ENCODE measurements around the gene CIRBP. TPM values are rescaled to one million over a fixed set of nuclear protein-coding genes. Genes with fewer than 3 reads are reported as not detected.

Gene CIRBP
- total RNA-seq, 2 donors from 2014 or later = 282 to 301 TPM

GRCh38 chr19:1239420-1239795 is 29.7 kb upstream of the CIRBP start:
- no peaks in the 10 kb centered on the region for H3K27me3 Mint-ChIP-seq (ENCODE audit: insufficient read depth)
- Histone ChIP-seq H3K27ac (ENCODE audit: low read depth, low read length) (no peak overlapping the region), H3K27me3 (ENCODE audit: control insufficient read depth, insufficient read depth, low read length, poor library complexity, severe bottlenecking) (no peaks in the 10 kb centered on the region), H3K9ac (ENCODE audit: extremely low read depth, low read length, poor library complexity, severe bottlenecking) (no peak overlapping the region), H3K9me3 (ENCODE audit: control insufficient read depth, low read length) (no peaks in the 10 kb centered on the region), H3K4me1 (ENCODE audit: control insufficient read depth, insufficient read depth, low read length) (no peaks in the 10 kb centered on the region), H3K4me3 (ENCODE audit: low read length) (peak overlapping the region; percentile 67), H3K36me3 (ENCODE audit: control insufficient read depth, insufficient read depth, low read length) (peaks cover 3% of the 10 kb centered on the region)
- H3K36me3 Mint-ChIP-seq (ENCODE audit: low read depth) = no peaks in the 10 kb centered on the region
- 91 to 94% methylated on average over 6 to 11 of the region's 11 CpGs for WGBS, 2 experiments (ENCODE audit: insufficient coverage in 1 of 2, insufficient read length in 1 of 2)
- peaks cover 9% of the 10 kb centered on the region for H3K4me1 Mint-ChIP-seq
- peak overlapping the region; percentile 85 for H3K27ac Mint-ChIP-seq
- peak overlapping the region; percentile 76 for H3K4me3 Mint-ChIP-seq
- DNase-seq = no peak
- TF ChIP-seq CTCF (conservative IDR thresholded peaks at IDR 0.05) = no peak
- H3K9me3 Mint-ChIP-seq = no peaks in the 10 kb centered on the region

- WGBS, 2 experiments (ENCODE audit: insufficient coverage in 1 of 2, insufficient read length in 1 of 2) = 5 to 12% methylated on average over 26 to 80 of the region's 84 CpGs
- peak overlapping the region; percentile 85 for H3K27ac Mint-ChIP-seq
Observed at GRCh38 chr19:1239796-1240737, 29.1 kb upstream of the CIRBP start.

GRCh38 chr19:1240925-1241324 is 28.2 kb upstream of the CIRBP start:
- TF ChIP-seq CTCF (conservative IDR thresholded peaks at IDR 0.05) = no peak
- Mint-ChIP-seq H3K9me3 (no peaks in the 10 kb centered on the region), H3K27me3 (ENCODE audit: insufficient read depth) (no peaks in the 10 kb centered on the region), H3K4me3 (peak overlapping the region; percentile 76), H3K4me1 (peaks cover 11% of the 10 kb centered on the region), H3K27ac (peak overlapping the region; percentile 96), H3K36me3 (ENCODE audit: low read depth) (peaks cover 2% of the 10 kb centered on the region)
- WGBS, 2 experiments (ENCODE audit: insufficient coverage in 1 of 2, insufficient read length in 1 of 2) = 83 to 84% methylated on average over 15 of the region's 15 CpGs
- H3K27me3 ChIP-seq (ENCODE audit: control insufficient read depth, insufficient read depth, low read length, poor library complexity, severe bottlenecking) = no peaks in the 10 kb centered on the region
- peaks cover 5% of the 10 kb centered on the region for H3K4me1 ChIP-seq (ENCODE audit: control insufficient read depth, insufficient read depth, low read length)
- H3K9me3 ChIP-seq (ENCODE audit: control insufficient read depth, low read length) = no peaks in the 10 kb centered on the region
- H3K27ac ChIP-seq (ENCODE audit: low read depth, low read length) = no peak overlapping the region
- peak overlapping the region; percentile 59 for H3K9ac ChIP-seq (ENCODE audit: extremely low read depth, low read length, poor library complexity, severe bottlenecking)
- H3K36me3 ChIP-seq (ENCODE audit: control insufficient read depth, insufficient read depth, low read length) = no peaks in the 10 kb centered on the region
- peak; percentile 61 for DNase-seq
- peak overlapping the region; percentile 78 for H3K4me3 ChIP-seq (ENCODE audit: low read length)

More at GRCh38 chr19:1239796-1240737, 29.1 kb upstream of the CIRBP start:
- Histone ChIP-seq H3K4me1 (ENCODE audit: control insufficient read depth, insufficient read depth, low read length) (peaks cover 5% of the 10 kb centered on the region), H3K4me3 (ENCODE audit: low read length) (peak overlapping the region; percentile 67), H3K9ac (ENCODE audit: extremely low read depth, low read length, poor library complexity, severe bottlenecking) (peak overlapping the region; percentile 34), H3K9me3 (ENCODE audit: control insufficient read depth, low read length) (no peaks in the 10 kb centered on the region), H3K27ac (ENCODE audit: low read depth, low read length) (no peak overlapping the region), H3K36me3 (ENCODE audit: control insufficient read depth, insufficient read depth, low read length) (peaks cover 3% of the 10 kb centered on the region), H3K27me3 (ENCODE audit: control insufficient read depth, insufficient read depth, low read length, poor library complexity, severe bottlenecking) (no peaks in the 10 kb centered on the region)
- no peaks in the 10 kb centered on the region for H3K9me3 Mint-ChIP-seq
- H3K4me3 Mint-ChIP-seq = peak overlapping the region; percentile 76
- H3K4me1 Mint-ChIP-seq = peaks cover 11% of the 10 kb centered on the region
- no peaks in the 10 kb centered on the region for H3K27me3 Mint-ChIP-seq (ENCODE audit: insufficient read depth)
- H3K36me3 Mint-ChIP-seq (ENCODE audit: low read depth) = peaks cover 2% of the 10 kb centered on the region
- DNase-seq = peak; percentile 94
- peak; percentile 97 for TF ChIP-seq CTCF (conservative IDR thresholded peaks at IDR 0.05)

Data from endodermal cell (in vitro differentiated cells).